GM11168 (cell line): Measurements from ENCODE around the gene NKG7.

Source experiments
- in situ Hi-C: fragments of 300-500 bp; cut with MboI; formaldehyde crosslinking; loops from one replicate; pipeline ENCODE4 v1.12.0; 2022; ENCODE audit warnings: low sequenced_read_pairs; ENCODE audit not compliant: unreplicated experiment

Gene NKG7

DNA sequence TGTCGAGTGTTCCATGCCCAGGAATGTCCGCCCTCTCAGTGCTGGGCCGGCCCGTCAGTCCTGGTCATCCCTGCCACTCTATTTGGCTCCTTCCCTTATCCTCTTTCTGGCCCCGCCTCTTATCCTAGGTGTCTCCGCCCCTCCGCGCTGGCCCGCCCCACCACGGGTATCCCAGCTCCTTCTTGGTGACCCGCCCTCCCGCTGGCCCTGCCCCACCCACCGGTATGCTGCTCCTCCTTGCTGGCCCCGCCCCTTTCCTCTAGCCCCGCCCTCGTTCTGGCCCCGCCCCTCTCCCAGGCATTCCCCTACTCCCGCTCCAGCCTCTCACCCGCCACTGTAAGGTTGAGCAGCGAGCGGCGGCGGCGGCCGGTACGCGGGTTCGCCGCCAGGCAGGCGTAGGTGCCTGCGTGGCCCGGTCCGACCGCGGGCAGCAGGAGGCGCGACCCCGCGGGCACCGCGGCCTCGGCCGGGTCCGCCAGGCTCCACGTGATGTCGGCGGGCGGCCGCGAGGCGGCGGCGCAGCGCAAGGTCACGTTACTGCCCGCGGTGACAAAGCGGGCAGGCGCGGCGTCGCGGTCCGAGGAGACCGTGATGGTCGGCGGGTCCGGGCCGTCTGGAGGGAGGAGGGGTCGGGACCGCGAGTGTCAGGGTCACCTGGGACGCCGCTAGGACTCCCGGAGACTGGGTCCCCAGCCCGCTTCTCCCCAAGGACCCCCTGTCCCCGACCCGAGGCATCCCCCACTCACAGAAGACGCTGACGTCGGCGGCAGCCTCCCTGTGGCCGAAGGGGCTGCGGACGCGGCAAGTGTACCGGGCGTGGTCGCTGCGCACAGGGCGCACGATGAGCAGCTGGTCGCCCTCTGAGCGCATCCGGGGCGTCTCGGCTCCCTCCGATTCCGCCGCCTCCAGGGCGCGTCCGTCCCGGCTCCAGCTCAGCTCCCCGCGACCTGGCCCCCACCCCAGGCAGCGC, 32.5 kb downstream of the NKG7 start:
- in situ Hi-C loops: loop anchor here (10.0 kb wide), 1 partner anchor 325 kb away; no protein-coding TSS in a partner anchor

DNA sequence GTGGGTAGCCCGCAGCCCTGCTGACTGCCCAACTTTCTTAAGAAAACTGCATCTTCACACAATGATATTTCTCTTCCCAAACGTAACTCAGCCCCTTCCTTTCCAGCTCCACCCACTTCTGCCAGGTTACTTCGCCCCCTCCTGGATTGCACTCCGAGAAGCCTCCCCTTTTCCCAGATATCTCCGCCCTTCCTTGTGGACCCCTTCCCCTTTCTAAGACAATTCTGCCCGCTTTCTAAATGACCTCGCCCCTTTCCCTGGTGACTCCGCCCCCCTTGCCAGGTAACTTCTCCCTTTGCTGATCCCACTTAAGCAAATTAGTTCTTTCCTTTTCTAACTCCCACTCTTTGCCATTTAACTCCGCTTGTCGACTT, 33.2 kb downstream of the NKG7 start:
- in situ Hi-C loops: loop anchor here (10.0 kb wide), 1 partner anchor 326 kb away; no protein-coding TSS in a partner anchor

DNA sequence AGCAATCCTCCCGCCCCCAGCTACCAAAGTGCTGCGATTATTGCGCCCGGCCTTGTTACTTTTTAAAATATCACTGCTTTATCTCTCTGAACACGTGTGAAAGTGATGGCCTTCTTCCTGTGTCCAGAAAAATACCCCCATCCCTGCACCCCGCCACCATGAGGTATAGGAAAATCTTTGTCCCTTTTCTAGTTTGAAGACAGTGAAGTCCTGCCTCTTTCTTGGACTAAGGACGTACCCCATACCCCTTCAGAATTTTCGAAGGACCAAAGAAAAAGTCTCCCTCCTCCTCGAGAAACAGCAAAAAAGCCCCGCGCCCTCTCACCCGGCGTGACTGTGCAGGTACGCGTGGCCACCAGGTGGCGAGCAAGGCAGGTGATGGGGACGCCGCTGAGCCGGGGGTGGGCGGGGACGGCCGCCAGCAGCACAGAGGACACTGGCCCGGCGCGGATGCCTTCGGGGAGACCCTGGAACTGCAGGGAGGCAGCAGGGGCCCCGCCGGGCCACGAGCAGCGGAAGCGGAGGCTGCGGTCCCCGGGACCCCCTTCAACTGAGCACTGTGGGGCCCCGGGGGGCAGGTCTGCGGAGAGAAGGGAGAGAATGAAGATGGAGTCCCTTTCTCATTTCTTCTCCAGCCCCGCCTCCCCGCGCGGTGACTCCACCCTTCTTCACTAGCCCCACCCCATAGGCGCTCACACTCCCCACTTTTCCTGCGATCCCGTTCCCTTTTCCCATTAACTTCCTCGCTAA, 33.7 kb downstream of the NKG7 start:
- in situ Hi-C loops: loop anchor here (10.0 kb wide), 1 partner anchor 326 kb away; no protein-coding TSS in a partner anchor

DNA sequence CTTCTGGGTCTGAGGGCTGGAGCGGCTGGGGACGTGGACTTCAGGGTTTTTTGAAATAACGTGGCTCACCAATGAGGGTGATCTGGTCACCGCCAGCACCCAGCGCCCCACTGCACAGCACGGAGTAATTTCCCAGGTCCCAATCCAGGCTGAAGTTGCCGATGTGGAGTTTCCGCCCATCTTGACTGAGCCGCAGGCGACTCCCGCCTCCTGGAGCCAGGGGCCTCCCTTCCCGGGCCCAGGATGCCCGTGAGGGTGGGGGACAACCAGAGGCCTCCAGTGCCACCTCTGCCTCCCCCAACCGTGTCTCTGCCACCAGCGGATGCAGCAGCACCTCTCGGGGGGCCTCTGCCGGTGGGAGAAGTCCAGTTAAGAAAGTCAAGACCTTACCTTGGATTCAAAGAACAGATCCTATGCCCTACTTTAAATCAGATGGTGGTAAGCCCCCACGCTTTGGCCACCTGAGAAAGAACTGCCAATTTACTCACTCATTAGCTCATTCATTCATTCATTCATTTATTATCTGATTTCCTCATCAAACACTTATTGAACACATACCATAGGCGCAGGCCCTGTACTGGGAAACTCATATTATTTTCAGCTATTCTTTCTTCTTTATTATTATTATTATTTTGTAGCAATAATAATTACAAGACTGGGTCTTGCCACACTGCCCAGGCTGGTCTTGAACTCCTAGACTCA, 34.4 kb downstream of the NKG7 start:
- in situ Hi-C loops: loop anchor here (10.0 kb wide), 1 partner anchor 327 kb away; no protein-coding TSS in a partner anchor

DNA sequence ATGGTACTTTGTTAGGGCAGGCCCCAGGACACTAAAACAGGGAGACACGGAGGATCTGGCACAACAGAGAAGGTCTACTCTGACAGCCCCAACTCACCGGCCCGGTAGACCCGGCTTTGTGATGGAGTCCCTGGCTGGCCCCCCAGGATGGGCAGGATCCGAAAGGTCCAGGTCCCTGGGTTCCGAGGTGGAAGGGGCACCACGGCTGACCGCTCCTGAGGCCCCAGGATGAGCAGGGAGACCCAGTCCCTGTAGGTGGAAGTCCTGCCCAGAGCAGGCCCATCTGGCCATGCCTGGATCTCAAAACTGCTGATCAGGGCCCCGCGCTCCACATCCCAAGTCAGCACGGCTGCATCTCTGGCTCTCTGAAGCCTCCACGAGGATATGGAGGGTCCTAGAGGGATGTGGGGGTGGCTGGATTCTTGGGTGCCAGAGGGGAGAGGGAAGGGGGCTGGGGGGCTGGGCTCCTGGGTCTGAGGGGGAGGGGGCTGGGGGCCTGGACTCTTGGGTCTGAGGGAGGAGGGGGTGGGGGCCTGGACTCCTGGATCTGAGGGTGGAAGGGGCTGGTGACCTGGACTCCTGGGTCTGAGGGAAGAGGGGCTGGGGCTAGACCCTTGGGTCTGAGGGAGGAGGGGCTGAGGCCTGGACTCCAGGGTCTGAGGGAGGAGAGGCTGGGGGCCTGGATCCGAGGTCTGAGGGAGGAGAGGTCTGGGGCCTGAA, 35.2 kb downstream of the NKG7 start:
- in situ Hi-C loops: loop anchor here (10.0 kb wide), 1 partner anchor 328 kb away; no protein-coding TSS in a partner anchor

DNA sequence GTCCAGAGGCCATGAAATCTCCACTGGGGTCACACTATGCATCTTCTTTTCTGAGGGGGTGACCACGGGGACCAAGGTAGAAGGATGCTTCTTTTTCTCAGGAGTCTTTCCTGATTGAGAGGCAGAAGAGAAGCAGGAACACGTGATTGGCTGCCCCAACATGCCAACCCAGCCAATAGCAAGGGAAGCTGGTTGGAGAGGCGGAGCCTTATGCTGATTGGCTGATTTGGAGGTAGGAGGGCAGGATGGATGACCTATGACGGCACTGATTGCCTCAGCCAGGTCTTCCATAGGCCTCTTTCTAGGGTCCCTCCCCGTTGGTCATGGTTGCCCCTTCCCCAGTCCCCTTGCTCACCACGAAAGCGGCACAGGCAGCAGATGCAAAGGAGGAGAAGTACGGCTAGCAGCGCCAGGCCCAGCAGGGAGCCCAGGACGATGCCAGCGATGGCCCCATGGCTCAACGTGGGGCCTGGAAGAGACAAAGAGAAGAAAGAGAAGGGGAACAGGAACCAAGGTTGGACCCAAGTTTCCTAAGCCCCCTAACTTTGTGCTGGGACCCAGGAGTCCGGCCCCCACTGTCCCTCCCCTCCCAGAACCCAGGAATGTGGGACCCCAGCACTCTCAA, 38.5 kb downstream of the NKG7 start:
- in situ Hi-C loops: loop anchor here (10.0 kb wide), 1 partner anchor 331 kb away; no protein-coding TSS in a partner anchor

DNA sequence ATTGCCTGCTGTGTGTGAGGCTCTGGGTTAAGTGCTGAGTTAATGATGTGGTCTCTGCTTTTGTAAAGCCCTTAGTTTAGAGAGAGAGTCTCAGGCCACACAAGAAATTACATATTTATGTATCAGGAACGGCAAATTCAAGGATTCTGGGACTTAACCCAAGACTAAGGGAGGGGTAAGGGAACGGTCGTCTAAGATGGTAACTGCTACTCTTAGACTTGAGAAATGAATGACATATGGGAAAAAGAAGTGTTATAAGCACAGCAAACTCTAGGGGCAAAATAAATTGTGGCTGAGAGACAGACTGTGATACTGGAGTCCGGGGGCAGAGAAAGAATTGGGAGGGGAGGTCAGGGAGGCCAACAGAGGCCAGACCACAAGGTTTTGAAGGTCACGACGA, 40.7 kb downstream of the NKG7 start:
- in situ Hi-C loops: loop anchor here (10.0 kb wide), 1 partner anchor 333 kb away; no protein-coding TSS in a partner anchor

DNA sequence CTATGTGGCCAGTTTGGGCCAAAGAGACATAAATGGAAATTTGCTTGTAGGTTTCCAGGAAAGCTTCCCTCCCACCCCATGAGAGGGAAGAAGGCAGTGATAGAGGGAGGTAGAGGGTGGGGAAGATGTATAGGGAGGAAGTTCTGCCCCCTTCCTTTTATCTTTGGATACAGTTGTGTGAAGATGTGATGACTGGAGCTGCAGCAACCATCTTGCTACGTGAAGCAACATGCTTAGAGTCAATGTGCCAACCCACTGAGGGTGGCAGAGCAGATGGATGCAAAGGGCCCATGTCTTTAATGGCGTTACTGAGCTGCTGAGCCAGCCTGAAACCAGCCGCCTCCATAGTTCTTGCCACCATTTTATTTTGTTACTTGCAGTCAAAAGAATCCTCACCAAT, 41.3 kb downstream of the NKG7 start:
- in situ Hi-C loops: loop anchor here (10.0 kb wide), 1 partner anchor 334 kb away; no protein-coding TSS in a partner anchor

DNA sequence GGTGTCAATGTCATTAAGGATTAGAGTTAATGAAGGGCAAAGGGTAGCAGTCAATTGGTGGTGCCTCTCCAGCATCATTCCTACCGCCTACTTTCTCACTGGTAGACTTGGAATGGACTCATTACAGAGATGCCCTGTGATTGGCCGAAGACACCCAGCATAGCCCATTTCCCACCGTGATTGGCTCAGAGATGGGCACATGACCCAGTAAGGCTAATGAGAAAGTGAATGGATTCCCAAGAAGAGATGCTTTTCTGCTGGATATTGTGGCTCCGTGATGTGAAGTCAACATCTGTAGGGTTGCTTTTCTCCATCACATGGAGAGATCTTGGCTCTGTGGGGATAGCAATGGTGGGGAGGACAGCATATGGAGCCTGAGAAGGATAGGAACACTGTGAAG, 42.1 kb downstream of the NKG7 start:
- in situ Hi-C loops: loop anchor here (10.0 kb wide), 1 partner anchor 334 kb away; no protein-coding TSS in a partner anchor

DNA sequence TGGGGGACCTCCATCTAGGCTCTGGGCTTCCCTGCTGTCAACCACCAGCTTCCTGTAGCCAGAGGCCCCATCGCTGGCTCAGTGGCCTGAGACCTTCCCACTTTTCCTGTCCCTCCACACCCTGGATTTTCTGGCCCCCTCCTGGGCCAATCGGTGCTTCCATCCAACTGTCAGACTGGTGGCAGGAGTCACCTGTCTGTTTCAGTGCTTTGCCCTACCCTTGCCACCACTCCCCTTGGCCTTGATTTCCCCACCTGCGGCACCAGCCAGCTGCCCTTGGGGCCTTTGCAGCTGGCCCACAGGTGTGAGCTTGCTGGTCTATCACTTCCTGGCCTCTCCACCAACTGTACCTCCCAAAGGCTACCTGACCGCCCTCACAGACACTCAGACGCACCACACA, 43.0 kb downstream of the NKG7 start:
- in situ Hi-C loops: no loop called here

DNA sequence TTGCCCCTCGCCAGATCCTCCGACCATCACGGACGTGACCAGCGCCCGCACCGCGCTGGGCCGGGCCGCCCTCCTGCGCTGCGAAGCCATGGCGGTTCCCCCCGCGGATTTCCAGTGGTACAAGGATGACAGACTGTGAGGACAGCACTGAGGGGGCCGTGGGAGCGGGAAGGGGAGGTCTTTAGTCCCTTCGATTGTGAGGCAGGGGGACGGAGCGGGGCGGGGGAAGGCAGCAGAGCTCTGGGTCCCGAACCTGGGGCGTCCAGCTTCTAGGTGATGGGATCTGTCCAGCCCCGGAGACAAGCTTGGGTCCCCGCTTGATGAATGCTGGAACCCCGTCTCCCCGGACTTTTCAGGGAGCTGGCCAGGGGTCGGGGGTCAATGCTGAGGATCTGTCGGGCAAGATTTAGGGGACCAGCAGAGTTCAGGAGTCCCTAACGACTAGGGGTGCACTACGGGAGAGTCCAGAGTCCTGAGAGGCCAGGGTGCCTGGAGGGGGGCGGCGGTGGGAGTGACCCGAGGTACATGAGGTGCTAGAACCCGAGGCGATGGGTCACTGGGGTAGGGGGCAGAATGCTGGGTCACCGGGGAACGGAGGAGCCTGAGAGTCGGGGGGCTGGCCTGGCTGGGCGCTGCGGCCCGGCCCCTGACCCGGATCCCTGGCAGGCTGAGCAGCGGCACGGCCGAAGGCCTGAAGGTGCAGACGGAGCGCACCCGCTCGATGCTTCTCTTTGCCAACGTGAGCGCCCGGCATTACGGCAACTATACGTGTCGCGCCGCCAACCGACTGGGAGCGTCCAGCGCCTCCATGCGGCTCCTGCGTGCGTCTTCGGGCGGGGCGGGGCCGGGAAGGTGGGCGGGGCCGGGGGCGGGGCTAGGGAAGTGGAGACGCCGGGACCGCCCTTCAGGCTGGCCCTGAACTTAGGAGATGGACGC, 45.1 kb downstream of the NKG7 start:
- in situ Hi-C loops: no loop called here

DNA sequence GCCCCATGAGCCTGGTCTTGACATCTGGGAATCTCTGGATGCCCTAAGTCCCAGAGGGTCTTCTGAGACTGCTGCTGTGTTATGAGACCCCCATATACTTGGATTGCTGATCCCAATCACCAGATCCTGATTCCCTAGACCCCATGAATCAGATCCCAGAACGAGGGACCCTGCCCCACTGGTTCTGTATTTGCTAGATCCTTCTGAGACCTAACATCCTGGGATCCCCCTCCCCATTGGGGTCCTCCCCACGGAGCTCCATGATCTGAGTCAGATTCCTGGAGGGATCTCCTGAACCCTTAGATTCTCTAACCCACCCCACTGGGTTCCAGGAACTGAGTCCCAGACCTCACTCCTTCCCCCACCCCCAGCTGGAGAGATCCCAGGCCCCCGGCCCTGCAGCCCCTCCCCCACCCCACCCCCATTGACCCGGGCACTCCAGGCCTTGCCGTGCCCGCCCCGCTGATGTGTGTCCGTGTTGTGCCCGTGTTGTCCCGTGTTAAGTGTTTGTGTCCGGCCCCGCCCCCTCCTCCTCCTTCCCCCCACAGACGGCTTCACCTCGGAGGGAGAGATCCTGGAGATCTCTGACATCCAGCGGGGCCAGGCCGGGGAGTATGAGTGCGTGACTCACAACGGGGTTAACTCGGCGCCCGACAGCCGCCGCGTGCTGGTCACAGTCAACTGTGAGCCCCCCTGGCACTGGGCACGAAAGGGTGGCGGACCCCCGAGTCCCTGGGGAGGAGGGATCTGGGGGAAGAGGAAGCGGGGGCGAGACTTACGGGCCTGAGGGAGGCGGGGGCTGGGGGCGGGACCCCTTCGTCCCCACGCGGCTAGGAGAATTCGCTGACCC, 46.0 kb downstream of the NKG7 start:
- in situ Hi-C loops: no loop called here

DNA sequence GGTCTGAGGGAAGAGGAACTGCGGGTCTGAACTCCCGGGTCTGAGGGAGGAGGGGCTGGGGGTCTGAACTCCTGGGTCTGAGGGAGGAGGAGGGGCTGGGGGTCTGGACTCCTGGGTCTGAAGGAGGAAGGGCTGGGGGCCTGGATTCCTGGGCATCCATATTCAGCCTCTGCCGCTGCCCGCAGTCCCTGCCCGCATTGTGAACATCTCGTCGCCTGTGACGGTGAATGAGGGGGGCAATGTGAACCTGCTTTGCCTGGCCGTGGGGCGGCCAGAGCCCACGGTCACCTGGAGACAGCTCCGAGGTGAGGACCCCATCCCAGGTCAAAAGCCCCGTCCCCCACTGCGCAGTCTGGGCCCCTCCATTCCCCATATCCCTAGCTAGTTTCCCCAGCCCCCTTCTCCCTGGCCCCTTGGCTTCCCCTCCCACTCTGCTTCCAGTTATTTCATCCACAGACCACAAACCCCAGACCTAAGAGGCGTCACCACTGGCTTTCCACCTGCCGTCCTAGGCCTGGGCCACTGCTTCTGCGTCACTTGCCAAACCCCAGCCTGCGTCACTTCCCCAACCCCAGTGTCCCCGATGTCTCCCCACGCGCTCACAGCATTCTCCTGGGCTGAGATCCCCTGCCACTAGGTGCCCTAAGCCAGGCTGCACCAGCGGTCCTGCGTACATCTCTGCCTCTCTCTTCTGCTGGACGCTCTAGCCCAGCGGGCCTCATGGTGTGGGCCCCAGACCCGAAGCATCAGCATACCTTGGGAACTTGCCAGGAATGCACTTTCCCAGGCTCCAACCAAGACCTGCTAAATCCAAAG, 47.1 kb downstream of the NKG7 start:
- in situ Hi-C loops: no loop called here

DNA sequence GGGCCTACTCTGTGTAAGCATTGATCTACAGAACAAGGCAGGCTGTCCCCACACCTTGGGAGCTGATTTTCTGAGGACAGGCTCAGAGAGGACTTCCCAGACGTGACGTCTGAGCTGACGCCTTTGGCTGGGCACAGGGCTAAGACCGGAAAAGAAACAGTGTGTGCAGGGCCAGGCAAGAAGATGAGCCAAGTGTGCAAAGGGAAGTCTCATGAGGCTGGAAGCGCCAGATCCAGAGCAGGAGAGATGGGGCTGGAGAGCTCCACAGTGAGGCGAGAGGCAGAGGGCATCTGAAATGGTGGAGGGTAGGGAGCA, 48.3 kb downstream of the NKG7 start:
- in situ Hi-C loops: no loop called here

DNA sequence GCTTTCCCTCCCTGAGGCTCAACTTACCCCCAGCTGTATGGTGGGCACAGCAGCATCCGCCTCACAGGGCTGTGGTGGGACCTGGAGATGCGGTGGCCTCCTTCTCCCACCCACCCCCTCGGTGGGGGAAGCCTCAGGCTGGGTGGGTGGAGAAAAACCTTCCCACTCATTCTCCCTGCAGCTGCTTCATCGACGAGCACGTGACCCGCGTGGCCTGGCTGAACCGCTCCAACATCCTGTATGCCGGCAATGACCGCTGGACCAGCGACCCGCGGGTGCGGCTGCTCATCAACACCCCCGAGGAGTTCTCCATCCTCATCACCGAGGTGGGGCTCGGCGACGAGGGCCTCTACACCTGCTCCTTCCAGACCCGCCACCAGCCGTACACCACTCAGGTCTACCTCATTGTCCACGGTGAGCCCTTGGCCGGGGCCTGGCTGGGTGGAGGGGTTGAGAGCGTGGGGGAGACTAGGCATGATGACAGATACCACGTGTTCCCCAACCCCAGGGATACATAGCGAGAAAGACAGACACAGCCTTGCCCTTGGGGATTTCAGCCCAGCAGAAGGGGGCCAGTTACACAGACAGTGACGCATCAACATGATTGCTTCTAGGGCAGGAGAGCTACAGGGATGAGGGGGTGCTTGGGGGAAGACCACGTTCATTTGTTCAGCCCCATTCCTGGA, 48.8 kb downstream of the NKG7 start:
- in situ Hi-C loops: no loop called here

DNA sequence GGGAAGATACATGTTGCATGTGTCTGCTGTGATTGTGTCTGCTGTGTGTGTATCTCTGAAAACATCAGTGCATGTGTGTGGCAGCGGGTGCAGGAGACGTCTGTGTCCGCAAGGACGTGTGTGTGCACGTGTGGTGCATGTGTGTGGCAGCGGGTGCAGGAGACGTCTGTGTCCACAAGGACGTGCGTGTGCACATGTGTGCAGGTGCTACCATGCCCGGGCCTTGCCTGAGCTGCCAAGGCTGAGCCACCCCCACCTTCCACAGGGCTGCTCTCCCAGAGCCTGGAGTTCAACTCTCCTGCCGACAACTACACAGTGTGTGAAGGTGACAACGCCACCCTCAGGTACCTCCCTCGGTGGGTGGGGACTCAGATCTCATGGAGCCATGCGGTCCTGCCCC, 50.7 kb downstream of the NKG7 start:
- in situ Hi-C loops: no loop called here
